ENCODE data around the gene PACRG.
"Not testable (repeated sequence)": the region's sequence is repeated elsewhere in the genome, so short reads cannot be mapped to it uniquely, and the experiment has no call there.

Gene PACRG

DNA sequence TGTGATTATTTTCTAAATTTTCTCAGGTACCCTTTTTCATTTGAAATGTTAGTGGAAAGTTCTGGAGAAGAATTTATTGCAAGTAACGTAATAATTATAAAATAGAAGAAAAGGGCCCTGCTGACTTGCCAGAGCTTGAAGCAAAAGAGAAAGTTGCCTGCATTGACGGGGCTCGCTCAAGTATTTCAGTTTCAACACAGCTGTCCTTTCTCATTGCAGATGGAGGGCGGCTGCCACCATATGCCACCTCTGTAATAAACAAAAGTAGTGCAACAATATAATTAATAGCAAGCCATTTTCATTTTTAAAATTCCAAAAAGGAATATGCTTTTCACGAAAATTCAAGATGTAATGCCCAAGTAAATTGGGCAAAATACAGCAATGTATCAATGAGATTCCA lies 246.2 kb downstream of the PACRG start:
- Histone ChIP-seq H3K79me1 (ENCODE audit: low read length) (no peaks in the 10 kb centered on the region), H3K36me3 (ENCODE audit: control insufficient read depth, insufficient read depth, low read length) (no peaks in the 10 kb centered on the region), H3K18ac (ENCODE audit: low read length) (no peak overlapping the region), H3K23ac (ENCODE audit: low read length) (no peak overlapping the region), H2AK5ac (ENCODE audit: low read length) (no peak overlapping the region), H3K4me2 (ENCODE audit: low read length) (no peak overlapping the region), H4K5ac (ENCODE audit: low read length) (no peak overlapping the region), H3K56ac (ENCODE audit: low read length) (no peak overlapping the region), H3K4me1 (ENCODE audit: control insufficient read depth, low read depth, low read length) (no peaks in the 10 kb centered on the region), H2BK5ac (ENCODE audit: low read length) (no peak overlapping the region), H3K4me3 (ENCODE audit: low read length) (no peak overlapping the region), H4K8ac (ENCODE audit: low read depth, low read length) (no peak overlapping the region), H3K27ac (ENCODE audit: low read depth, low read length) (no peak overlapping the region), H2BK120ac (ENCODE audit: low read depth, low read length) (no peak overlapping the region), H3K79me2 (ENCODE audit: control insufficient read depth, insufficient read depth, low read length) (no peaks in the 10 kb centered on the region), H3K27me3 (ENCODE audit: insufficient read depth, low read length, poor library complexity) (no peaks in the 10 kb centered on the region), H3K9ac (ENCODE audit: low read length) (no peak overlapping the region), H3K4ac (ENCODE audit: low read depth, low read length) (no peak overlapping the region), H2BK15ac (replicated peaks; ENCODE audit: low read depth) (no peak overlapping the region)
- no peak for DNase-seq
- WGBS (ENCODE audit: extremely low coverage, insufficient coverage, low lambda C conversion rate) = no CpG with 5 or more reads among the region's 5 CpGs

- Histone ChIP-seq H2AK5ac (ENCODE audit: low read length) (no peak overlapping the region), H3K18ac (ENCODE audit: low read length) (no peak overlapping the region), H3K27me3 (ENCODE audit: insufficient read depth, low read length, poor library complexity) (no peaks in the 10 kb centered on the region), H3K23ac (ENCODE audit: low read length) (no peak overlapping the region), H3K4me2 (ENCODE audit: low read length) (no peak overlapping the region), H3K27ac (ENCODE audit: low read depth, low read length) (no peak overlapping the region), H3K9ac (ENCODE audit: low read length) (no peak overlapping the region), H4K5ac (ENCODE audit: low read length) (no peak overlapping the region), H3K4me1 (ENCODE audit: control insufficient read depth, low read depth, low read length) (no peaks in the 10 kb centered on the region), H3K79me1 (ENCODE audit: low read length) (no peaks in the 10 kb centered on the region), H2BK120ac (ENCODE audit: low read depth, low read length) (no peak overlapping the region), H3K4ac (ENCODE audit: low read depth, low read length) (no peak overlapping the region), H3K36me3 (ENCODE audit: control insufficient read depth, insufficient read depth, low read length) (no peaks in the 10 kb centered on the region), H4K8ac (ENCODE audit: low read depth, low read length) (no peak overlapping the region), H3K56ac (ENCODE audit: low read length) (no peak overlapping the region), H2BK5ac (ENCODE audit: low read length) (no peak overlapping the region), H3K4me3 (ENCODE audit: low read length) (no peak overlapping the region), H2BK15ac (replicated peaks; ENCODE audit: low read depth) (no peak overlapping the region), H3K79me2 (ENCODE audit: control insufficient read depth, insufficient read depth, low read length) (no peaks in the 10 kb centered on the region)
- no CpG with 5 or more reads among the region's 6 CpGs for WGBS (ENCODE audit: extremely low coverage, insufficient coverage, low lambda C conversion rate)
- DNase-seq = no peak
Measured at GRCh38 chr6:162974685-162975084, 246.9 kb downstream of the PACRG start.

DNA sequence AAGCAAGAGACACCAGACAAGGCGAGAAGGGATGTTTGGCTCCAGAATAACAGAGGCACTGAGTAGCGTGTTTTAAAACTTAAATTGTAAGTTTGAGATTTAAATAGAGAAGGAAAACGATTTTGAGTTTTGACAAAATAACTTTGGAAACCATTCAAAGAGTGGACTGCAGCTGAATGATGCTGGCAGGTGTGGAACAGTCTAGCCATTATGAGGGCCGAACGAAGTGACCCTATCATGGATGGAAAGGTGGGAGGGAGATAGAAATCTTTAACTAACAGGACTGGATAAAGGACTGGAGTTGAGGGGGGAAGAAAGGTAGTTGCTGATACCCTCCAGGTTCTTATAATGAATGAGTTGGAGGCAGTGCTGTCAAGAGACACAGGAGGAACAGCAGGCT lies 248.4 kb downstream of the PACRG start:
- Histone ChIP-seq H2BK5ac (ENCODE audit: low read length) (no peak overlapping the region), H2AK5ac (ENCODE audit: low read length) (no peak overlapping the region), H3K27me3 (ENCODE audit: insufficient read depth, low read length, poor library complexity) (no peaks in the 10 kb centered on the region), H4K8ac (ENCODE audit: low read depth, low read length) (no peak overlapping the region), H3K9ac (ENCODE audit: low read length) (no peak overlapping the region), H3K36me3 (ENCODE audit: control insufficient read depth, insufficient read depth, low read length) (no peaks in the 10 kb centered on the region), H3K79me1 (ENCODE audit: low read length) (no peaks in the 10 kb centered on the region), H3K23ac (ENCODE audit: low read length) (no peak overlapping the region), H3K56ac (ENCODE audit: low read length) (no peak overlapping the region), H2BK15ac (replicated peaks; ENCODE audit: low read depth) (no peak overlapping the region), H3K27ac (ENCODE audit: low read depth, low read length) (no peak overlapping the region), H3K4me2 (ENCODE audit: low read length) (no peak overlapping the region), H3K4me3 (ENCODE audit: low read length) (no peak overlapping the region), H3K4me1 (ENCODE audit: control insufficient read depth, low read depth, low read length) (no peaks in the 10 kb centered on the region), H4K5ac (ENCODE audit: low read length) (no peak overlapping the region), H3K4ac (ENCODE audit: low read depth, low read length) (no peak overlapping the region), H2BK120ac (ENCODE audit: low read depth, low read length) (no peak overlapping the region), H3K79me2 (ENCODE audit: control insufficient read depth, insufficient read depth, low read length) (no peaks in the 10 kb centered on the region), H3K18ac (ENCODE audit: low read length) (no peak overlapping the region)
- whole genome bisulfite sequencing (ENCODE audit: extremely low coverage, insufficient coverage, low lambda C conversion rate) = 100% methylated on average over 2 of the region's 5 CpGs
- no peak for DNase-seq

DNA sequence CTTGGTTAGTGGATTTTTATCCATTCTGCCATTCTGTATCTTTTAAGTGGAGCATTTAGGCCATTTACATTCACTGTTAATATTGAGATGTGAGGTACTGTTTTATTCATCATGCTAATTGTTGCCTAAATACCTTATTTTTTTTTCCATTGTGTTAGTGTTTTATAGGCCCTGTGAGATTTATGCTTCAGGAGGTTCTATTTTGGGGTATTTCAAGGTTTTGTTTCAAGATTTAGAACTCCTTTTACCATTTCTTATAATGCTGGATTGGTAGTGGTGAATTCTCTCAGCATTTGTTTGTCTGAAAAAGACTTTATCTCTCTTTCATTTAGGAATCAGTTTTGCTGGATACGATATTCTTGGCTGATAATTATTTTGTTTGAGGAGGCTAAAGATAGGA lies 255.5 kb downstream of the PACRG start:
- not testable (repeated sequence) for H3K4me3 ChIP-seq (ENCODE audit: low read length); H3K4me2 ChIP-seq (ENCODE audit: low read length); DNase-seq; H3K27ac ChIP-seq (ENCODE audit: low read depth, low read length); H3K4me1 ChIP-seq (ENCODE audit: control insufficient read depth, low read depth, low read length); H2BK15ac ChIP-seq (replicated peaks; ENCODE audit: low read depth); H3K18ac ChIP-seq (ENCODE audit: low read length); H3K56ac ChIP-seq (ENCODE audit: low read length); H3K23ac ChIP-seq (ENCODE audit: low read length); H3K27me3 ChIP-seq (ENCODE audit: insufficient read depth, low read length, poor library complexity); H3K79me1 ChIP-seq (ENCODE audit: low read length); H4K5ac ChIP-seq (ENCODE audit: low read length); H4K8ac ChIP-seq (ENCODE audit: low read depth, low read length); H2AK5ac ChIP-seq (ENCODE audit: low read length); H3K4ac ChIP-seq (ENCODE audit: low read depth, low read length); H3K9ac ChIP-seq (ENCODE audit: low read length); H3K36me3 ChIP-seq (ENCODE audit: control insufficient read depth, insufficient read depth, low read length); H3K79me2 ChIP-seq (ENCODE audit: control insufficient read depth, insufficient read depth, low read length); H2BK5ac ChIP-seq (ENCODE audit: low read length); H2BK120ac ChIP-seq (ENCODE audit: low read depth, low read length)
- WGBS (ENCODE audit: extremely low coverage, insufficient coverage, low lambda C conversion rate) = no CpG with 5 or more reads among the region's 1 CpG

DNA sequence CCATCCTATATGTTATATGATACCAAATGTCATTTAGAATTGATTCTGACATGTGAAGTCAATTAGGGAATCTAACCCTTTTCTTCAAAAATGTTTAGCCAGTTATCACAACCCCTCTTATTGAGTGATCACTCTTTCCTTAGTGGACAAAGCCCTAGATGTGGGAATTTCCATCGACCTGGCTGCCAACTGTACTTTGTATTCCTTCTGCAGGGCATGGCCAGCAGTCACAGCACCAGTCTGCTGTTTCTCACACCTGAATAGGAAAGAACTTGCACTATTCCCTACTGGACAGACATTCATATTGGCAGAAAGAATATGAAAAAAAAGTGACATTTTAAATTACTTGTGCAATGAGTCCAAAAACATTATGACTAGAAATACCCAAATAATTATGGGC lies 271.0 kb downstream of the PACRG start:
- Histone ChIP-seq H2BK5ac (ENCODE audit: low read length) (no peak overlapping the region), H2AK5ac (ENCODE audit: low read length) (no peak overlapping the region), H4K5ac (ENCODE audit: low read length) (no peak overlapping the region), H3K56ac (ENCODE audit: low read length) (no peak overlapping the region), H3K18ac (ENCODE audit: low read length) (no peak overlapping the region), H4K8ac (ENCODE audit: low read depth, low read length) (no peak overlapping the region), H3K4me1 (ENCODE audit: control insufficient read depth, low read depth, low read length) (no peaks in the 10 kb centered on the region), H3K9ac (ENCODE audit: low read length) (no peak overlapping the region), H3K4me2 (ENCODE audit: low read length) (no peak overlapping the region), H3K27ac (ENCODE audit: low read depth, low read length) (no peak overlapping the region), H3K4me3 (ENCODE audit: low read length) (no peak overlapping the region), H3K79me2 (ENCODE audit: control insufficient read depth, insufficient read depth, low read length) (no peaks in the 10 kb centered on the region), H3K23ac (ENCODE audit: low read length) (no peak overlapping the region), H3K4ac (ENCODE audit: low read depth, low read length) (no peak overlapping the region), H3K36me3 (ENCODE audit: control insufficient read depth, insufficient read depth, low read length) (no peaks in the 10 kb centered on the region), H3K27me3 (ENCODE audit: insufficient read depth, low read length, poor library complexity) (no peaks in the 10 kb centered on the region), H3K79me1 (ENCODE audit: low read length) (no peaks in the 10 kb centered on the region), H2BK15ac (replicated peaks; ENCODE audit: low read depth) (no peak overlapping the region), H2BK120ac (ENCODE audit: low read depth, low read length) (no peak overlapping the region)
- DNase-seq = no peak
- no CpG with 5 or more reads among the region's 1 CpG for WGBS (ENCODE audit: extremely low coverage, insufficient coverage, low lambda C conversion rate)

DNA sequence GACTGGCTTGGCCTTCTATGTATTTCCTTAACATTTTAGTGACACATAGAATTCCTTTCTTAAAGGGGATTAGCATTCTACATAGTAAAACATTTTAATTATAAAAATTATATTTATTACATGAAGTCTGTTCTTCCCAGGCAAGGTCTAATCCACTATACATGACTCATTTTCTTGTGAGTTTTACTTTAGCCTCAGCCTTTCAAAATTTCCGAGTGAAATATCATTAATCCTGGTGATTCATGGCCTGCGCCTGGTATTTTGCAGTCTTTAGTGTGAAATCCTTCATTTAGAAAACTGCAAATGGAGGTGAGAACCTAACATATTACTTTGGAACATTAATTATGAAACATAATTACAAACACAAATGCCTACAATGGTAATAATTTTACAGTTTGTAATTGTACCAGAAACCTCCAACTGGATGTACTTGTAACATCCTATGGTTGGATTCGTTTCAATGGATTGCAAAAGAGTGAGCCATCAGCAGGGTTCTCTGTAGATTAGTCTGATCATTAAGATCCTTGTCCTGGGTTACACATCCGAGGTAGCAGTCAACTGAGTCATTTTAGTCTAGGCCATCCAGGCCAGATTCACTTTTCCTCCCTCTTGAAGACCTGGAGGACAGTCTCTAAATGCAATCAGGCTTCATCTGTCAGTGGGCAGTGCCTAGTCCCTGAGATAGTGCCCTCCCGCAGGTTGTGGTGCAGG lies 272.0 kb downstream of the PACRG start:
- Histone ChIP-seq H3K36me3 (ENCODE audit: control insufficient read depth, insufficient read depth, low read length) (no peaks in the 10 kb centered on the region), H2BK15ac (replicated peaks; ENCODE audit: low read depth) (no peak overlapping the region), H3K79me2 (ENCODE audit: control insufficient read depth, insufficient read depth, low read length) (no peaks in the 10 kb centered on the region), H2BK120ac (ENCODE audit: low read depth, low read length) (no peak overlapping the region), H3K79me1 (ENCODE audit: low read length) (no peaks in the 10 kb centered on the region), H3K4me3 (ENCODE audit: low read length) (no peak overlapping the region), H2BK5ac (ENCODE audit: low read length) (no peak overlapping the region), H3K56ac (ENCODE audit: low read length) (no peak overlapping the region), H3K23ac (ENCODE audit: low read length) (no peak overlapping the region), H2AK5ac (ENCODE audit: low read length) (no peak overlapping the region), H3K4me1 (ENCODE audit: control insufficient read depth, low read depth, low read length) (no peaks in the 10 kb centered on the region), H3K4me2 (ENCODE audit: low read length) (no peak overlapping the region), H3K27ac (ENCODE audit: low read depth, low read length) (no peak overlapping the region), H3K9ac (ENCODE audit: low read length) (no peak overlapping the region), H3K4ac (ENCODE audit: low read depth, low read length) (no peak overlapping the region), H3K27me3 (ENCODE audit: insufficient read depth, low read length, poor library complexity) (no peaks in the 10 kb centered on the region), H4K5ac (ENCODE audit: low read length) (no peak overlapping the region), H3K18ac (ENCODE audit: low read length) (no peak overlapping the region), H4K8ac (ENCODE audit: low read depth, low read length) (no peak overlapping the region)
- DNase-seq = no peak
- WGBS (ENCODE audit: extremely low coverage, insufficient coverage, low lambda C conversion rate) = no CpG with 5 or more reads among the region's 5 CpGs

All from mesendoderm (in vitro differentiated cells).